Natural killer cell (primary cell): Measurements from ENCODE around the gene GSTT2. TPM values are rescaled to one million over a fixed set of nuclear protein-coding genes. Genes with fewer than 3 reads are reported as not detected.

Source experiments
- ATAC-seq, 3 donors: fragments of 150-1000 bp in 2 of 3; fragments of 200-7000 bp in 1 of 3; cut with Tn5 transposase; 1 replicate in 1 of 3; 2 replicates in 2 of 3; pipeline ENCODE4 v1.10.0; 2021; ENCODE audit warnings: mild to moderate bottlenecking in 2 of 3, moderate library complexity in 2 of 3
- DNase-seq, 2 donors: peaks; one replicate each; pipeline versions ENCODE4 v3.0.0 to v3.0.0-alpha.2; 2013 to 2021; ENCODE audit warnings: mixed read lengths in 1 of 2
- H3K27ac ChIP-seq: one replicate; pipeline ENCODE4 v1.5.1; 2013; ENCODE audit warnings: mild to moderate bottlenecking, low read length
- H3K27me3 ChIP-seq: one replicate; pipeline ENCODE4 v1.6.1; 2013; ENCODE audit warnings: low read length; ENCODE audit not compliant: control insufficient read depth, insufficient read depth
- H3K36me3 ChIP-seq: one replicate; pipeline ENCODE4 v1.6.1; 2013; ENCODE audit warnings: low read length; ENCODE audit not compliant: control insufficient read depth, insufficient read depth
- H3K4me1 ChIP-seq: one replicate; pipeline ENCODE4 v1.6.1; 2013; ENCODE audit warnings: low read length; ENCODE audit not compliant: control insufficient read depth, insufficient read depth
- H3K4me3 ChIP-seq: one replicate; pipeline ENCODE4 v1.5.1; 2013; ENCODE audit warnings: low read length
- H3K9me3 ChIP-seq: one replicate; pipeline ENCODE4 v1.6.1; 2013; ENCODE audit warnings: low read length; ENCODE audit not compliant: control insufficient read depth, insufficient read depth
- H3K27ac Mint-ChIP-seq, 2 donors: one replicate each; pipeline ENCODE4 v1.8.0; 2022; ENCODE audit warnings: mild to moderate bottlenecking in 2 of 2, mixed read lengths in 2 of 2, moderate library complexity in 1 of 2
- H3K27me3 Mint-ChIP-seq, 2 donors: one replicate each; pipeline ENCODE4 v1.8.0; 2022; ENCODE audit warnings: low read depth in 2 of 2, mixed read lengths in 2 of 2
- H3K36me3 Mint-ChIP-seq: one replicate; pipeline ENCODE4 v1.8.0; 2022; ENCODE audit warnings: mixed read lengths
- H3K4me1 Mint-ChIP-seq, 2 donors: one replicate each; pipeline ENCODE4 v1.8.0; 2022; ENCODE audit warnings: mixed read lengths in 2 of 2
- H3K4me3 Mint-ChIP-seq: one replicate; pipeline ENCODE4 v1.8.0; 2022; ENCODE audit warnings: mild to moderate bottlenecking, moderate library complexity, mixed read lengths
- H3K9me3 Mint-ChIP-seq, 2 donors: one replicate each; pipeline ENCODE4 v1.8.0; 2022; ENCODE audit warnings: mixed read lengths in 2 of 2
- WGBS: methylation state at CpG from one replicate; pipeline ENCODE4 v1.1.7; 2013; ENCODE audit warnings: missing lambda C conversion rate; ENCODE audit not compliant: insufficient coverage; 5-methylcytosine and 5-hydroxymethylcytosine counted together
- intact Hi-C: fragments of 100-400 bp; cut with micrococcal nuclease; formaldehyde crosslinking; loops from one replicate; pipeline ENCODE4 v1.14.2; 2022
- total RNA-seq, 4 donors: library from RNA; stranded (reverse); fragments of 120-200 nt in 1 of 4; gene quantifications; one replicate each; pipeline versions ENCODE4 v1.2.3 to v1.2.4, GENCODE V29; 2013 to 2022
- TF ChIP-seq, protein P1 (sequence below): fragments of 200-600 bp; IDR thresholded peaks from one replicate; pipeline ENCODE4 v1.8.0; 2022; ENCODE audit warnings: antibody characterized with exemption

GSTT2 gene
- total RNA-seq, 3 donors from 2014 or later (not counting 1 experiment from before 2014, with no cell fraction given): not detected

- H3K4me1 Mint-ChIP-seq: peaks cover 32 to 54% of the 10 kb centered on the region in 2 donors
- H3K4me3 Mint-ChIP-seq: no peak overlapping the region
Observed at GRCh38 chr22:24029304-24029703, 49.4 kb downstream of the GSTT2 start.

DNA sequence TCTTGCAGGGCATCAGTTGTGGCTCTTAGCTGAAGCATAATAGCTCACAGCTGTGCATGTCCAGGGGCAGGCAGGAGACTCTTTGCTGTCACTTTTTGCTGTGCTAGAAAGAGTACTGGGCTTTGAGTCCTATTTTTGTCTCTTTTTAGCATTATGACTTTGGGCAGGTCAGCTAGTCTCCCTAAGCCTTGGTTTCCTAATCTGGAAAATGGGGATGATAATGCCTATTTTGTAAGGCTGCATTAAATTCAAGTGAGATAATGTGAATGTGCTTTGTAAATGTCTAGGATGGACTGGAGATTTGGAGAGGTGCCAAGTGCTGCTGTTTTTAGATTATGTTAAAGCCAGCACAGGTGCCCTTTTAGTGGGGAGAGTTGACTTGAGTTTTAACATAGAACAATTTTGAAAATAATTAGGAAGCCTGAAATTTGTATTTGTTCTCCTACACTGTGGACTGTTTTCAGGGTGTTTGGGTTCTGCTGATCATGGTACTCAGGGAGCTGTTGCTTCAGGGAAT, 50.3 kb downstream of the GSTT2 start:
- no peak for ATAC-seq
- H3K4me1 Mint-ChIP-seq: peaks cover 35 to 49% of the 10 kb centered on the region in 2 donors

More at GRCh38 chr22:24029304-24029703, 49.4 kb downstream of the GSTT2 start:
- H3K9me3 ChIP-seq: no peaks in the 10 kb centered on the region
- WGBS: 100% methylated on average over 3 of the region's 3 CpGs
- DNase-seq: no peak
- H3K4me1 ChIP-seq: no peaks in the 10 kb centered on the region
- H3K4me3 ChIP-seq: no peak overlapping the region
- H3K36me3 ChIP-seq: peaks cover 3% of the 10 kb centered on the region
- H3K27me3 Mint-ChIP-seq: no peaks in the 10 kb centered on the region
- intact Hi-C loops: no loop called here
- no peak overlapping the region for H3K27ac Mint-ChIP-seq
- no peaks in the 10 kb centered on the region for H3K9me3 Mint-ChIP-seq
- no peak overlapping the region for H3K27ac ChIP-seq
- no peak for ATAC-seq
- no peaks in the 10 kb centered on the region for H3K27me3 ChIP-seq
- TF ChIP-seq, protein P1, sequence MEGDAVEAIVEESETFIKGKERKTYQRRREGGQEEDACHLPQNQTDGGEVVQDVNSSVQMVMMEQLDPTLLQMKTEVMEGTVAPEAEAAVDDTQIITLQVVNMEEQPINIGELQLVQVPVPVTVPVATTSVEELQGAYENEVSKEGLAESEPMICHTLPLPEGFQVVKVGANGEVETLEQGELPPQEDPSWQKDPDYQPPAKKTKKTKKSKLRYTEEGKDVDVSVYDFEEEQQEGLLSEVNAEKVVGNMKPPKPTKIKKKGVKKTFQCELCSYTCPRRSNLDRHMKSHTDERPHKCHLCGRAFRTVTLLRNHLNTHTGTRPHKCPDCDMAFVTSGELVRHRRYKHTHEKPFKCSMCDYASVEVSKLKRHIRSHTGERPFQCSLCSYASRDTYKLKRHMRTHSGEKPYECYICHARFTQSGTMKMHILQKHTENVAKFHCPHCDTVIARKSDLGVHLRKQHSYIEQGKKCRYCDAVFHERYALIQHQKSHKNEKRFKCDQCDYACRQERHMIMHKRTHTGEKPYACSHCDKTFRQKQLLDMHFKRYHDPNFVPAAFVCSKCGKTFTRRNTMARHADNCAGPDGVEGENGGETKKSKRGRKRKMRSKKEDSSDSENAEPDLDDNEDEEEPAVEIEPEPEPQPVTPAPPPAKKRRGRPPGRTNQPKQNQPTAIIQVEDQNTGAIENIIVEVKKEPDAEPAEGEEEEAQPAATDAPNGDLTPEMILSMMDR: no peak
- H3K36me3 Mint-ChIP-seq: no peaks in the 10 kb centered on the region

More for the DNA sequence above, 50.3 kb downstream of the GSTT2 start:
- Histone ChIP-seq H3K27ac (no peak overlapping the region), H3K36me3 (peaks cover 3% of the 10 kb centered on the region), H3K27me3 (no peaks in the 10 kb centered on the region), H3K9me3 (no peaks in the 10 kb centered on the region), H3K4me1 (no peaks in the 10 kb centered on the region), H3K4me3 (no peak overlapping the region)
- H3K4me3 Mint-ChIP-seq: no peak overlapping the region
- TF ChIP-seq, protein P1: no peak
- no peak for DNase-seq
- intact Hi-C loops: no loop called here
- H3K9me3 Mint-ChIP-seq: no peaks in the 10 kb centered on the region
- H3K36me3 Mint-ChIP-seq: no peaks in the 10 kb centered on the region
- H3K27ac Mint-ChIP-seq: peak overlapping the region in 1 of 2 donors; percentile 40
- H3K27me3 Mint-ChIP-seq: no peaks in the 10 kb centered on the region

Other genes starting within 250 kb of the GSTT2 start
- gene ZNF70, start 229.0 kb upstream of the GSTT2 start, total RNA-seq: 1 to 10 TPM; 7.4 to 9.1 (median 7.7) TPM
- gene VPREB3, start 225.7 kb upstream of the GSTT2 start, total RNA-seq: not detected
- not detected for gene C22orf15, start 217.1 kb upstream of the GSTT2 start, total RNA-seq
- gene CHCHD10, start 212.2 kb upstream of the GSTT2 start, total RNA-seq: 10 to 100 TPM in 2 of 3 donors, 1 to 10 TPM in 1; 9.3 to 22.5 (median 13.8) TPM
- 1 to 10 TPM in 1 of 3 donors, under 1 TPM in 2; 0.71 to 1.7 (median 0.91) TPM for gene MMP11, start 207.3 kb upstream of the GSTT2 start, total RNA-seq
- 10 to 100 TPM; 56.3 to 76.9 (median 69.8) TPM for gene SMARCB1, start 193.2 kb upstream of the GSTT2 start, total RNA-seq
- gene DERL3, start 141.1 kb upstream of the GSTT2 start, total RNA-seq: 10 to 100 TPM in 1 of 3 donors, 1 to 10 TPM in 1, under 1 TPM in 1; 0.88 to 24.5 (median 1.3) TPM
- 10 to 100 TPM in 2 of 3 donors, 1 to 10 TPM in 1; 9.2 to 14.1 (median 11.8) TPM for gene SLC2A11, start 122.3 kb upstream of the GSTT2 start, total RNA-seq
- gene MIF, start 85.8 kb upstream of the GSTT2 start, total RNA-seq: 100 to 1,000 TPM; 115 to 182 (median 133) TPM
- gene GSTT2B, start 18.9 kb upstream of the GSTT2 start, total RNA-seq: not detected
- gene DDTL, start 13.2 kb upstream of the GSTT2 start, total RNA-seq: 1 to 10 TPM in 1 of 3 donors, not detected in 2; 5.0 TPM
- 10 to 100 TPM; 60.2 to 64.3 (median 62.3) TPM for gene DDT, start 5.7 kb upstream of the GSTT2 start, total RNA-seq
- gene GSTT4, start 25.3 kb downstream of the GSTT2 start, total RNA-seq: not detected
- 100 to 1,000 TPM; 130 to 182 (median 161) TPM for gene CABIN1, start 31.2 kb downstream of the GSTT2 start, total RNA-seq
- gene SUSD2, start 201.4 kb downstream of the GSTT2 start, total RNA-seq: 1 to 10 TPM in 2 of 3 donors, under 1 TPM in 1; 0.75 to 1.7 (median 1.5) TPM